GM12878 (cell line): ENCODE results near the gene ELANE.

Experiments
- BHLHE40 ChIP-seq, 2 experiments: fragments of 450-650 bp in 1 of 2; IDR thresholded peaks; 2 replicates each; pipeline ENCODE4 v1.6.1; 2011 to 2017; ENCODE audit warnings: low read depth in 2 of 2, borderline replicate concordance in 1 of 2, improper control_type of control experiment in 1 of 2, low read length in 1 of 2, mild to moderate bottlenecking in 1 of 2
- ESRRA ChIP-seq: IDR thresholded peaks from 2 replicates; pipeline ENCODE4 v1.6.1; 2012; ENCODE audit warnings: mild to moderate bottlenecking, low read length, improper control_type of control experiment
- PAX5 ChIP-seq: IDR thresholded peaks from 2 replicates; pipeline ENCODE4 v1.6.1; 2011; ENCODE audit warnings: low read depth, low read length, borderline replicate concordance
- YBX1 ChIP-seq: fragments of 450-650 bp; IDR thresholded peaks from 2 replicates; pipeline ENCODE4 v1.6.1; 2016; ENCODE audit warnings: antibody characterized with exemption
- ZNF24 ChIP-seq: fragments of 450-650 bp; IDR thresholded peaks from 2 replicates; pipeline ENCODE4 v1.6.1; 2017; ENCODE audit warnings: antibody characterized with exemption, mild to moderate bottlenecking

DNA sequence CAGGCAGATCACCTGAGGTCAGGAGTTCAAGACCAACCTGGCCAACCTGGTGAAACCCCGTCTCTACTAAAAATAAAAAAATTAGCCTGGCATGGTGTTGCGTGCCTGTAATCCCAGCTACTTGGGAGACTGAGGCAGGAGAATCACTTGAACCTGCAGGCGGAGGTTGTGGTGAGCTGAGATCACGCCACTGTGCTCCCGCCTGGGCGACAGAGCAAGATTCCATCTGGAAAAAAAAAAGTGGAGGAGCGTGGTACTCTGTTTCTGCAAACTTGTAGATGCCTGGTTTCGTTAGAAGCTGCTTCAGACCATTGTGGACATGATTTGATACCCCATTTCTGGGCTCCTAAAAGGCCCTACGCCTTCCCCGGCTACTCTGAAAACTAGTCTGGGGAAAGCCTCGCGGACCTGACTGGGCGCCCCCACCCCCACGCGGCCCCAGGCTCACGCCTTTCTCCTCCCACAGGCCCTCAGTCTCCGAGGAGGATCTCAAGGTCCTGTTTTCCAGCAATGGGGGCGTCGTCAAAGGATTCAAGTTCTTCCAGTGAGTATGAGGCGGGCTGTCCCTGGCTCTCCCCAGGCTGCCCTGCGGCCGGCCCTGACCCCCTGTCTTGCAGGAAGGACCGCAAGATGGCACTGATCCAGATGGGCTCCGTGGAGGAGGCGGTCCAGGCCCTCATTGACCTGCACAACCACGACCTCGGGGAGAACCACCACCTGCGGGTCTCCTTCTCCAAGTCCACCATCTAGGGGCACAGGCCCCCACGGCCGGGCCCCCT lies 41.8 kb upstream of the ELANE start:
- TF ChIP-seq ESRRA: no peak
- TF ChIP-seq PAX5: no peak
- no peak for TF ChIP-seq YBX1
- no peak for TF ChIP-seq ZNF24
- no peak for TF ChIP-seq BHLHE40 (IDR thresholded peaks at IDR 0.05; ENCODE audit: borderline replicate concordance in 1 of 2, low read depth in 2 of 2, low read length in 1 of 2)
